NT2/D1 (cell line): ENCODE data around the gene CYP46A1.

Experiments used
- DNase-seq: peaks from one replicate; pipeline ENCODE4 v3.0.0-alpha.2; 2011; ENCODE audit warnings: low read depth, low spot score
- H3K27me3 ChIP-seq: 2 replicates; pipeline ENCODE4 v1.6.0; 2011; ENCODE audit warnings: mild to moderate bottlenecking; ENCODE audit not compliant: insufficient read length, insufficient read depth
- H3K36me3 ChIP-seq: 2 replicates; pipeline ENCODE4 v1.6.1; 2011; ENCODE audit warnings: mild to moderate bottlenecking, low read length, mixed read lengths; ENCODE audit not compliant: insufficient read depth, insufficient read length
- H3K4me1 ChIP-seq: 2 replicates; pipeline ENCODE4 v1.5.1; 2011; ENCODE audit not compliant: insufficient read depth, insufficient read length
- H3K4me3 ChIP-seq: 2 replicates; pipeline ENCODE4 v1.5.1; 2011; ENCODE audit warnings: low read depth; ENCODE audit not compliant: insufficient read length
- H3K9ac ChIP-seq: 2 replicates; pipeline ENCODE4 v1.6.0; 2011; ENCODE audit warnings: low read depth; ENCODE audit not compliant: insufficient read length
- H3K9me3 ChIP-seq: 2 replicates; pipeline ENCODE4 v1.5.1; 2011; ENCODE audit warnings: mild to moderate bottlenecking, low read length; ENCODE audit not compliant: insufficient read depth
- SUZ12 ChIP-seq: IDR thresholded peaks from 2 replicates; pipeline ENCODE4 v1.6.1; 2011; ENCODE audit not compliant: insufficient read length, insufficient read depth; ENCODE audit errors: extremely low read depth
- YY1 ChIP-seq: IDR thresholded peaks from 2 replicates; pipeline ENCODE4 v1.6.1; 2011; ENCODE audit not compliant: insufficient read length, insufficient read depth
- ZNF274 ChIP-seq: IDR thresholded peaks from 2 replicates; pipeline ENCODE4 v1.6.1; 2011; ENCODE audit warnings: mild to moderate bottlenecking, low read depth, low read length

The CYP46A1 gene

DNA sequence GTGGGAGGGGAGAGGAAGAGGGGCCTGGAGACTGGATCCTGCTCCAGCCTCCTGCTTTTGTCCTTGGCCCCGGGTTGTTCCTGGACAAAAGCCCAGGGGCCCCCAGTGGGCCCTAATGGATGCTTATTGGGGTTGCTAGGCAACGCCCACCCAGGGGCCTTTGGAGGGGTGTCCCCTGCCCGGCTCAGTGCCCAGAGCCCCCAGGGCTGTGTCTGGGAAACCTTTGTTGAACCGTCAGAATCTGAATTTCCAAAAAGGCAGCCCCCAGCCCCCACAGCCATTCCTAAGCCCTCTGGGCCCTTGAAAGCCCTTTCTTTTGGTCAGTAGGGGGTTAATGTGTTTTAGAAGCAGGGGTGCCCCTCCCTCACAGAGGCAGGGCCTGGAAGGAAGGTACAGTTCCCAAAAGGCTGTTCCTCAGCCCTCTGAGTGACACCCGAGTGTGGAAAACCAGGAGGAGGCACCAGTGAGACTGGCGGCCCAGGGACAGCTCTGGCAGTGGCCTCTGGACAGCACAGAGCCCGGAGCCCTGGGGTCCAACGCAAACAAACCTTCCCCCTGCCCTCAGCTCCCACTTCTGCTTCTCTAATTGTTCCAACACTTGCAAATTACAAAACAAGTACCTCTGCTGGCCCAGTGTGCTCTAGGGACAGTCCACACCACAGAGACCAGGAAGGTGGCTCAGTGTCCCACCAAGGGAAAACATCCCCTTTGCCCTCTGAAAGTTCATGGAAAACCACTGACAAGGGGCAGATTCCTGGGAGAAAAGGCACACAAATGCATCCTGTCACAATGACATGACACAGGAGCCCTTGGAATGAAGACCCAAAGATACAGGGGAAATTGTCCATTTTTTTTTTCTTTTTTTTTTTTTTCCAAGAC lies 19.8 kb upstream of the CYP46A1 start:
- peaks cover 23% of the 10 kb centered on the region for H3K4me1 ChIP-seq
- DNase-seq, result peak; percentile 94
- H3K9ac ChIP-seq, result no peak overlapping the region
- TF ChIP-seq YY1 (no peak), ZNF274 (no peak), SUZ12 (no peak)
- H3K4me3 ChIP-seq, result no peak overlapping the region
- peaks cover 6% of the 10 kb centered on the region for H3K27me3 ChIP-seq
- H3K9me3 ChIP-seq, result no peaks in the 10 kb centered on the region
- H3K36me3 ChIP-seq, result no peaks in the 10 kb centered on the region

DNA sequence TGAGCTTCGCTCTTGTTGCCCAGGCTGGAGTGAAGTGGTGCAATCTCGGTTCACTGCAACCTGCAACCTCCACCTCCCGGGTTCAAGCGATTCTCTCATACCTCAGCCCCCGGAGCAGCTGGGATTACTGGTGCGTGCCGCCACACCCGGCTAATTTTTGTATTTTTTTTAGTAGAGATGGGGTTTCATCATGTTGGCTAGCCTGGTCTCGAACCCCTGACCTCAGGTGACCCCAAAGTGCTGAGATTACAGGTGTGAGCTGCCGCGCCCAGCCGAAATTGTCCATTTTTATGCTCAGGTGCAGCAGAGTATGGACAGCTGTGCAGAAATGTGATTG lies 19.2 kb upstream of the CYP46A1 start:
- TF ChIP-seq YY1 (no peak), ZNF274 (no peak), SUZ12 (no peak)
- no peak overlapping the region for H3K9ac ChIP-seq
- DNase-seq, result no peak

GRCh38 chr14:99666533-99666932 lies 17.6 kb upstream of the CYP46A1 start:
- Histone ChIP-seq H3K36me3 (no peaks in the 10 kb centered on the region), H3K4me3 (no peak overlapping the region), H3K4me1 (peaks cover 21% of the 10 kb centered on the region), H3K9ac (no peak overlapping the region), H3K9me3 (no peaks in the 10 kb centered on the region), H3K27me3 (peaks cover 6% of the 10 kb centered on the region)
- no peak for DNase-seq
- no peak for TF ChIP-seq SUZ12

More for the DNA sequence above, 19.2 kb upstream of the CYP46A1 start:
- peaks cover 23% of the 10 kb centered on the region for H3K4me1 ChIP-seq
- peaks cover 6% of the 10 kb centered on the region for H3K27me3 ChIP-seq
- no peaks in the 10 kb centered on the region for H3K36me3 ChIP-seq
- no peak overlapping the region for H3K4me3 ChIP-seq
- no peaks in the 10 kb centered on the region for H3K9me3 ChIP-seq

GRCh38 chr14:99667045-99667444 lies 17.1 kb upstream of the CYP46A1 start:
- H3K27me3 ChIP-seq, result peaks cover 6% of the 10 kb centered on the region
- DNase-seq, result no peak
- no peak overlapping the region for H3K4me3 ChIP-seq
- peaks cover 21% of the 10 kb centered on the region for H3K4me1 ChIP-seq
- H3K9ac ChIP-seq, result peak overlapping the region; percentile 8
- no peaks in the 10 kb centered on the region for H3K36me3 ChIP-seq
- TF ChIP-seq SUZ12, result no peak
- no peak for TF ChIP-seq YY1
- TF ChIP-seq ZNF274, result no peak
- H3K9me3 ChIP-seq, result no peaks in the 10 kb centered on the region

DNA sequence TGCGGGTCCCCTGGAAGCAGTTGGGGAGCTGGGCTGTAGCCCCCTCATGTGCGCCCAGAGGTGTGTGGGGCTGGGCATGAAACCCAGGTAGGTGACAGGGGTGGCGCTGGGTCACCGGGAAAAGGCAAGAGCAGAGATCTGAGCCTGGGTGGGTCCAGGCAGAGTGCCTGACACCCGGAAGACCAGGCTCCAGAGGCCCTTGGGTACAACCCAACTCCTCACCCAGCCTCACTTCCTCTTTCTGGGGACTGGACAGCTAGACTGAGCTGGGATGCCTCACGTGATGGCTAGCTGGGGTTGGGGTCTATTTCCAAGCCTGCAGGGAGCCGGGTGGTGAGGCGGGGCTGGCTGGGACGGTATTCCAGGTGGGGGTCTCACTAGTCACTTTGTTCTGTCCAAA lies 16.3 kb upstream of the CYP46A1 start:
- no peak for TF ChIP-seq SUZ12
- no peak for TF ChIP-seq YY1
- no peak for TF ChIP-seq ZNF274
- peaks cover 20% of the 10 kb centered on the region for H3K4me1 ChIP-seq

DNA sequence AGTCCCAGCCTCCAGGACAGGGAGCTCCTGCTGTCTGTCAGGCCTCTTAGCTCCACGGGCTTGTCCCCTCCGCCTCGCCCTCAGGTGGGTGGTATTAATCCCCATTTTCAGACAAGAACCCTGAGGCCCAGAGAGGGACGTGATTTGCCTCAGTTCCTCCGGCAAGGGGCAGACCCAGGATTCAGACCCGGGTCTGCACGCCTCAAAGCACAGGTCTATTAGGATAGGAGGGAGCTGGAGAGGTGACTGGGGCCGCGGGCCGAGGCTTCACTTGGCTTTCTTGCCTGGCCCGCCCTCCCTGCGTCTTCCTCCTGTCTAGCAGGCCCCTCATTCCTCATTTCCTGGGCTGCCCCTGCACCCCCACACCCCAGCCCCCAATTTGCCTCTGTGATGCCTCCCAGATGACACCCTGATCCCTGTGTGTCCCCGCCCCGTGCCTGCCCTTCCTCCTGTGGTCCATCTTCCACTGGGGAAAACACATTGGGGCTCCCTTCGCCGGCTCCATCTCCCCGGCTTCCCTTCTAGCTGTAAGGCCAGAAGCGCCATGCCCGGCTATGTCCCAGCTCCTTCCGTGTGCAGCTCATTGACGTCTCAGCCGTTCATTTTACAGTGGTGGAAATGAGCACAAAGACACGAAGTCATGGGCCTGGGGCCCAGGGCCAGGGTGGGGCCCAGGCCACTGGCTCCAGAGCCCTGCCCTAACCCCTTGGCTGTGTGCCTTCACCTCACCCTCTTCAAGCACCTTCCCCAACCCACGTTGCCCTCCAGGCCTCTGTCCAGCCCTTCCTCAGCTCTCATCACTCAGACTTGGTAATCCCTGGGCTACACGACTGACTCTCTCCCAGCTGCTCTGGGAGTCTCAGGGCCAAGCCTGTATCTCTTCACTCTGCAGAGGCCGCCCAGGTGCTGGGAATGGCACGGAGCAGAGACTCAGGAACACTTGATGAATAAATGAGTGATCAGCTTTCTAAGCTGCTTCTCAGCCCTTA lies 15.5 kb upstream of the CYP46A1 start:
- no peaks in the 10 kb centered on the region for H3K9me3 ChIP-seq
- H3K4me1 ChIP-seq, result peaks cover 16% of the 10 kb centered on the region
- no peak for DNase-seq
- H3K4me3 ChIP-seq, result no peak overlapping the region
- H3K9ac ChIP-seq, result peak overlapping the region; percentile 50
- TF ChIP-seq ZNF274 (no peak), SUZ12 (no peak), YY1 (no peak)
- H3K36me3 ChIP-seq, result no peaks in the 10 kb centered on the region
- no peaks in the 10 kb centered on the region for H3K27me3 ChIP-seq

More for the DNA sequence above, 16.3 kb upstream of the CYP46A1 start:
- no peaks in the 10 kb centered on the region for H3K36me3 ChIP-seq
- DNase-seq, result no peak
- H3K9ac ChIP-seq, result peak overlapping the region; percentile 50
- H3K4me3 ChIP-seq, result no peak overlapping the region
- H3K27me3 ChIP-seq, result peaks cover under 1% of the 10 kb centered on the region
- H3K9me3 ChIP-seq, result no peaks in the 10 kb centered on the region
